K562 (cell line): ENCODE data around the gene STT3B. TPM values are rescaled to one million over a fixed set of nuclear protein-coding genes. Genes with fewer than 3 reads are reported as not detected.

Experiments
- ATAC-seq: fragments of 200-7000 bp; cut with Tn5 transposase; 3 replicates; pipeline ENCODE4 v1.9.1; 2020; ENCODE audit warnings: moderate library complexity
- BruUV-seq: library from RNA; stranded (reverse); fragments of 400-500 nt; replicated peaks from 2 replicates; lab custom pipeline; 2021; lab: Mats Ljungman, UMichigan
- CTCF ChIA-PET: fragments of 300-600 bp; formaldehyde crosslinking; extraction: SDS; loops from one replicate; lab custom pipeline; 2021; ENCODE audit warnings: low intra/inter-chr PET ratio; lab: Yijun Ruan, JAX
- POLR2A ChIA-PET: fragments of 300-600, 350-650 bp; sonication (Branson Sonifier 250); formaldehyde crosslinking; extraction: SDS; loops from one replicate; lab custom pipeline; 2021; ENCODE audit warnings: antibody characterized with exemption, inconsistent platforms; lab: Yijun Ruan, JAX
- DNase-seq, 4 experiments: peaks; one replicate each; pipeline versions ENCODE4 v3.0.0 to v3.0.0-alpha.2; 2011 to 2018; ENCODE audit warnings: low spot score in 3 of 4, mixed read lengths in 3 of 4; ENCODE audit errors: extremely low read depth in 1 of 4
- FAIRE-seq: peaks from 2 replicates; lab custom pipeline; 2011; peaks lifted over from hg19 to GRCh38; lab: Jason Lieb, UNC
- H2AFZ ChIP-seq: 2 replicates; pipeline ENCODE4 v1.6.0; 2011; ENCODE audit warnings: low read depth, low read length, control low read depth, inconsistent platforms
- H3K27ac ChIP-seq: fragments of 200-600 bp; 3 replicates; pipeline ENCODE4 v1.8.0; 2011; ENCODE audit warnings: low read depth, mild to moderate bottlenecking, control low read depth, inconsistent platforms, low read length, moderate library complexity, mixed read lengths; ENCODE audit errors: extremely low read depth
- H3K27me3 ChIP-seq, 2 experiments: fragments of 300-600 bp in 1 of 2; 2 replicates in 1 of 2; 3 replicates in 1 of 2; pipeline versions ENCODE4 v1.6.0 to v1.8.0; 2011; ENCODE audit warnings: inconsistent platforms in 2 of 2, low read length in 2 of 2, mild to moderate bottlenecking in 1 of 2, mixed read lengths in 1 of 2, moderate library complexity in 1 of 2; ENCODE audit not compliant: control insufficient read depth in 2 of 2, insufficient read depth in 2 of 2
- H3K36me3 ChIP-seq: fragments of 300-600 bp; 3 replicates; pipeline ENCODE4 v1.8.0; 2011; ENCODE audit warnings: mild to moderate bottlenecking, low read length, inconsistent platforms; ENCODE audit not compliant: control insufficient read depth, insufficient read depth
- H3K4me1 ChIP-seq, 2 experiments: fragments of 200-600 bp in 1 of 2; replicated peaks in 1 of 2; 2 replicates in 1 of 2; 3 replicates in 1 of 2; pipeline versions ENCODE4 v1.5.1 to v1.8.0; 2011; ENCODE audit warnings: inconsistent platforms in 2 of 2, low read length in 2 of 2, mild to moderate bottlenecking in 1 of 2, mixed read lengths in 1 of 2, moderate library complexity in 1 of 2; ENCODE audit not compliant: control insufficient read depth in 2 of 2, insufficient read depth in 2 of 2
- H3K4me2 ChIP-seq: 2 replicates; pipeline ENCODE4 v1.6.1; 2011; ENCODE audit warnings: low read length, control low read depth, inconsistent platforms, mixed read lengths; ENCODE audit not compliant: insufficient read depth
- H3K4me3 ChIP-seq: fragments of 200-600 bp; sonication (generic), shearing (Covaris generic); 2 replicates; pipeline ENCODE4 v1.5.1; 2016; ENCODE audit warnings: control low read depth, inconsistent platforms
- H3K79me2 ChIP-seq: fragments of 200-600 bp; 3 replicates; pipeline ENCODE4 v1.8.0; 2011; ENCODE audit warnings: low read length, inconsistent platforms; ENCODE audit not compliant: control insufficient read depth, insufficient read depth
- H3K9ac ChIP-seq, 2 experiments: 2 replicates each; pipeline versions ENCODE4 v1.6.0 to v1.6.1; 2011; ENCODE audit warnings: low read depth in 2 of 2, low read length in 2 of 2, control low read depth in 1 of 2, inconsistent platforms in 1 of 2, mild to moderate bottlenecking in 1 of 2, mixed read lengths in 1 of 2; ENCODE audit not compliant: insufficient read depth in 1 of 2
- H3K9me1 ChIP-seq: one replicate; pipeline ENCODE4 v1.6.0; 2011; ENCODE audit warnings: inconsistent platforms, mild to moderate bottlenecking, low read length, moderate library complexity; ENCODE audit not compliant: control insufficient read depth, insufficient read depth
- H3K9me3 ChIP-seq: replicated peaks from 2 replicates; pipeline ENCODE4 v1.5.1; 2011; ENCODE audit warnings: low read depth, low read length, inconsistent platforms; ENCODE audit not compliant: control insufficient read depth, insufficient read depth
- H4K20me1 ChIP-seq: replicated peaks from 2 replicates; pipeline ENCODE4 v1.6.1; 2011; ENCODE audit warnings: low read length, inconsistent platforms, mixed read lengths; ENCODE audit not compliant: control insufficient read depth, insufficient read depth
- ADNP ChIP-seq: fragments of 200-800 bp; sonication (Bioruptor generic); IDR thresholded peaks from 2 replicates; pipeline ENCODE4 v1.6.1; 2016; ENCODE audit warnings: missing genetic modification characterization, missing compliant biosample characterization
- AFF1 ChIP-seq, 2 experiments: fragments of 450-650 bp; IDR thresholded peaks; 2 replicates each; pipeline ENCODE4 v1.6.1; 2018; ENCODE audit warnings: mild to moderate bottlenecking in 2 of 2, low read depth in 1 of 2; ENCODE audit not compliant: partially characterized antibody in 2 of 2
- E2F3 ChIP-seq: fragments of 250-450 bp; sonication (Bioruptor Pico); IDR thresholded peaks from 2 replicates; pipeline ENCODE4 v1.4.0; 2020; ENCODE audit warnings: mild to moderate bottlenecking
- FOXK2 ChIP-seq, 2 experiments: fragments of 450-650 bp; IDR thresholded peaks in 1 of 2; conservative IDR thresholded peaks in 1 of 2; 2 replicates each; pipeline ENCODE4 v1.6.1; 2016; ENCODE audit warnings: low read depth in 2 of 2, mild to moderate bottlenecking in 1 of 2
- RBFOX2 ChIP-seq: fragments of 200-400 bp; formaldehyde crosslinking; IDR thresholded peaks from 2 replicates; pipeline ENCODE4 v1.6.1; 2017; ENCODE audit warnings: low read depth, mild to moderate bottlenecking, low read length, moderate library complexity
- RBM39 ChIP-seq: fragments of 200-400 bp; formaldehyde crosslinking; optimal IDR thresholded peaks from 2 replicates; pipeline ENCODE3; 2018; ENCODE audit warnings: low read depth, low read length
- SMARCB1 ChIP-seq: IDR thresholded peaks from 2 replicates; pipeline ENCODE4 v1.6.1; 2011; ENCODE audit warnings: improper control_type of control experiment, low read depth; ENCODE audit not compliant: insufficient read length
- TCF15 ChIP-seq: fragments of 250-450 bp; sonication (Bioruptor Pico); IDR thresholded peaks from 2 replicates; pipeline ENCODE4 v1.8.0; 2022; ENCODE audit warnings: moderate library complexity, mild to moderate bottlenecking, inconsistent platforms
- TOE1 ChIP-seq, 2 experiments: fragments of 450-650 bp in 1 of 2; sonication (generic) in 1 of 2; formaldehyde crosslinking in 1 of 2; IDR thresholded peaks; 2 replicates each; pipeline versions ENCODE4 v1.7.1 to v1.8.0; 2016 to 2022; ENCODE audit warnings: borderline replicate concordance in 2 of 2, mild to moderate bottlenecking in 2 of 2, antibody characterized with exemption in 1 of 2, inconsistent platforms in 1 of 2, low read depth in 1 of 2, missing genetic modification reagents in 1 of 2, moderate library complexity in 1 of 2
- ZBTB33 ChIP-seq: sonication (generic); formaldehyde crosslinking; IDR thresholded peaks from 2 replicates; pipeline ENCODE4 v1.8.1; 2023; ENCODE audit warnings: mild to moderate bottlenecking, missing genetic modification reagents
- ZFP36 ChIP-seq: fragments of 150-350 bp; IDR thresholded peaks from 2 replicates; pipeline ENCODE4 v1.6.1; 2018; ENCODE audit warnings: low read length, low read depth; ENCODE audit not compliant: partially characterized antibody
- ZNF175 ChIP-seq: fragments of 200-800 bp; sonication (Bioruptor generic); IDR thresholded peaks from 2 replicates; pipeline ENCODE4 v1.6.1; 2016; ENCODE audit warnings: low read depth, mild to moderate bottlenecking, missing genetic modification characterization, missing compliant biosample characterization
- ZNF24 ChIP-seq: fragments of 450-650 bp; IDR thresholded peaks from 2 replicates; pipeline ENCODE4 v1.6.1; 2016
- ZNF766 ChIP-seq: fragments of 200-800 bp; sonication (Bioruptor generic); conservative IDR thresholded peaks from 2 replicates; pipeline ENCODE4 v1.6.1; 2016; ENCODE audit warnings: missing genetic modification characterization, missing compliant biosample characterization
- WGBS: fragments of 100-300 bp; shearing (Covaris generic); methylation state at CpG from one replicate; pipeline ENCODE4 v1.1.6; 2016; ENCODE audit warnings: low coverage, mixed read lengths; ENCODE audit not compliant: insufficient coverage; ENCODE audit errors: missing lambda C conversion rate; 5-methylcytosine and 5-hydroxymethylcytosine counted together
- in situ Hi-C: fragments of 300-500 bp; cut with MboI; formaldehyde crosslinking; loops from 4 replicates; pipeline ENCODE4 v1.15.0; 2018; ENCODE audit warnings: inconsistent platforms, mixed read lengths
- intact Hi-C: fragments of 100-400 bp; cut with micrococcal nuclease; formaldehyde crosslinking; loops from 2 replicates; pipeline ENCODE4 v1.14.2; 2022
- polyA plus RNA-seq, 8 experiments: library from polyadenylated mRNA; depleted of rRNA in 4 of 8; stranded (reverse) in 5 of 8; unstranded in 3 of 8; fragments of >200 nt; fragmentation: Nextera tagmentation in 2 of 8; fragmentation: Illumina TruSeq in 1 of 8; extraction: Ambion mirVana in 2 of 8; extraction: Trizol in 1 of 8; gene quantifications; 2 replicates each; pipeline versions ENCODE4 v1.2.1 to v1.2.3, GENCODE V29; 2011 to 2014; ENCODE audit warnings: inconsistent platforms in 1 of 8, missing spikeins in 1 of 8
- total RNA-seq, 7 experiments: library from RNA; depleted of rRNA in 6 of 7; stranded (reverse); fragments of >200 nt in 6 of 7; fragmentation: Illumina TruSeq in 2 of 7; extraction: Trizol in 2 of 7; gene quantifications; 2 replicates each; pipeline versions ENCODE4 v1.2.1 to v1.2.3, GENCODE V29; 2011 to 2021; ENCODE audit warnings: low replicate concordance in 1 of 7

STT3B gene
- total and polyA plus RNA-seq, 9 of the 15 experiments (the other 6 are each of a cell fraction or from before 2014, with no cell fraction given), result 22.4 to 147 (median 100) TPM

DNA sequence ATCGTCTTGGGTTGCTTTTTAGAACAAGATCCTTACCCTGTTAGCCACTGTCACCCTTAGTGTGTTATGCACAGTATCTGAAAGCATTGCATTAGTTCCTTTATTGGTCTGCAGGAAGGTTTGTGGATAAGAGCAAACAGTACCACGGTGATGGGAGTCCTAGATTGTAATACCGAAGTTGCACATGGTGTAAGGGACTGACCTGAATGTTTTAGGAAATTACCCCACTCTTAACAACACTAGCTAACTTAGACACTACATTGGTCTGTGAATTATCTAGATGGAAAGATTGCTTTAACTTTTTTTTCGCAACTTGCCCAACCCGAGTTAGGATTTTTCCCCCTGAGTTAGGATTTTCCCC, 1.3 kb downstream of the STT3B start:
- Histone ChIP-seq H3K4me2 (peak overlapping the region; percentile 80), H3K9me1 (no peaks in the 10 kb centered on the region), H3K79me2 (peaks cover 88% of the 10 kb centered on the region), H3K27me3 (no peaks in the 10 kb centered on the region), H3K36me3 (peaks cover 17% of the 10 kb centered on the region), H3K9me3 (no peaks in the 10 kb centered on the region), H3K4me1 (peaks cover 26 to 28% of the 10 kb centered on the region in 2 experiments), H3K9ac (peak overlapping the region; percentile 98 to 99; a peak in 3 of 4 replicates), H3K27ac (peak overlapping the region; percentile 97; the same call in 2 of the 3 replicates), H4K20me1 (peaks cover 47% of the 10 kb centered on the region), H2AFZ (0 out of 2 replicates have a peak overlapping the region, but pooled peaks have one; percentile 92), H3K4me3 (peak overlapping the region; percentile 83)
- FAIRE-seq, result no peak
- BruUV-seq, result no TSS peak
- peak in 2 of 4 experiments; percentile 22 to 51 for DNase-seq
- CTCF ChIA-PET, result no interaction called here
- in situ Hi-C loops (no loop called here), intact Hi-C loops (loop anchor here (5.0 kb wide), 2 partner anchors 82 to 163 kb away; no protein-coding TSS in a partner anchor)
- POLR2A ChIA-PET, result interaction anchor here (0.6 to 3.9 kb wide), 7 partner anchors 11 to 1021 kb away, joined by 3 to 34 read pairs (median 8); no protein-coding TSS in a partner anchor
- 4% methylated on average over 5 of the region's 5 CpGs for WGBS
- peak; percentile 2; the same call in 2 of the 3 replicates for ATAC-seq
- TF ChIP-seq TCF15 (CRISPR knock-in tag) (no peak), ZNF766 (CRISPR knock-in tag) (no peak), ZNF175 (CRISPR knock-in tag) (no peak), ZFP36 (no peak), TOE1 (IDR thresholded peaks at IDR 0.05; ENCODE audit: borderline replicate concordance) (no peak), TOE1 (CRISPR knock-in tag; IDR thresholded peaks at IDR 0.05; ENCODE audit: borderline replicate concordance, low read depth) (no peak), RBFOX2 (no peak), ZBTB33 (CRISPR knock-in tag) (no peak), RBM39 (peak; percentile 56), SMARCB1 (no peak), E2F3 (no peak), ZNF24 (peak; percentile 83), FOXK2 (conservative IDR thresholded peaks at IDR 0.05 in 1 of 2, IDR thresholded peaks at IDR 0.05 in 1 of 2; ENCODE audit: low read depth in 2 of 2) (no peak), ADNP (no peak), AFF1 (IDR thresholded peaks at IDR 0.05; ENCODE audit: low read depth in 1 of 2, partially characterized antibody in 2 of 2) (no peak)
